ENCODE data around the gene AP2A2.

Gene AP2A2

DNA sequence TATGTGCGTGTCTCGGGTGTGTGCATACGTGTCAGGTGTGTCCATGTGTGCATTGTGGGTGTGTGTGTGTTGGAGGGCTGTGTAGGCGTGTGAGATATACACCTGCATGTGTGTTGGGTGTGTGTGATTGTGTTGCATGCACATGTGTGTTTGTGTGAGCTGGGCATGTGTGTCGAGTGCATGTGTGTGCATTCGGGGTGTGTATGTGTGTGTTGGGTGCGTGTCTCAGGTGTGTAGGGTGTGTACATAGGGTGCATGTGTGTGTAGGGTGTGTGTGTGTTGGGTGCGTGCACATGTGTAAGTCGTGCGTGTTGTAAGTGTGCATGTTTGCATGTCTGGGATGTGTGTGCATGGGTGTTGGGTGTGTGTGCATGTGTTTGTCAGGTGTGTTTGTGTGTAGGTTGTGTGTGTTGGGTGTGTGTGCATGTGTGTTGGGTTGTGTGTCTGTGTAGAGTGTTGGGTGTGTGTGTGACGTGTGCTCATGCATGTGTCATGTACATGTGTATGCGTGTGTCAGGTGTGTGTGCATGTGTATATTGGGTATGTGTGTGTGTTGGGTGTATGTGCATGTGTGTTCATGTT is 106.7 kb downstream of the AP2A2 start:
- DNase-seq, result no peak

DNA sequence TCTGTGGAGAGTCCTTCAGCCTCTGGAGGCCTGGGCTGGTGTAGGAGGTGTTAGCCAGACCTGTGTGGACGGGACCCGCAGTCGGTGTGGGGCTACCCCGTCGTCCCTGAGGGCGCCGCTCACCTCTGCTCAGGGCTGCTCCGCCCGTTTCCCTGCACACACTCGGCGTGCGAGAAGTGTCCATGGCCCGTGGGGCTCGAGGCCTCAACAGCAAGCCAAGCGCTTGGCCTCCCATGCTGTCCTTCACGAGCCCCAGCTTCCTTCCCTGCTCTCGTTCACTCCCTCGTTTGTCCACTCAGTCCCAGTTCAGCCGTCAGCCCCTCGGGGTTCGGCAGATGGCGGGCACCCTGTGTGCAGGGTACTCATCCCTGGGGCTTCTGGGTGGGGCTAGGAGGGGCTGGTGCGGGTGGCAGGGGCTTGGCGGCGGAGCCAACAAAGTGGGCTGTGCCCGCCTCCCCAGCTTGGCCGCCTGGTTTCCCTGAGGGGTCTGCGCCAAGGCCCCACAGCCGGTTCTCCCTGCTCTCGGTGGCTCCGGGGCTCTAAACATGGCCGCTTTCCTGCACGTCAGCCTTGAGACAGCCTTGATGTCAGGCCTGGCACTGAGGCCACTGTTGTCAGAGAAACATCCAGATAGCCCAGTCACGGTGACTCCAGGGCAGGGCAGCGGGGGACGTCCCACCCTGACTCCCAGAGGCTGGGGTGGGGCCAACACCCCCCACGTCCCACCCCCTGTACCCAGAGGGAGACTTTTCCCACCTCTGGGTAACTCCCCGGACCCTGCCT is 107.5 kb downstream of the AP2A2 start:
- DNase-seq, result no peak

DNA sequence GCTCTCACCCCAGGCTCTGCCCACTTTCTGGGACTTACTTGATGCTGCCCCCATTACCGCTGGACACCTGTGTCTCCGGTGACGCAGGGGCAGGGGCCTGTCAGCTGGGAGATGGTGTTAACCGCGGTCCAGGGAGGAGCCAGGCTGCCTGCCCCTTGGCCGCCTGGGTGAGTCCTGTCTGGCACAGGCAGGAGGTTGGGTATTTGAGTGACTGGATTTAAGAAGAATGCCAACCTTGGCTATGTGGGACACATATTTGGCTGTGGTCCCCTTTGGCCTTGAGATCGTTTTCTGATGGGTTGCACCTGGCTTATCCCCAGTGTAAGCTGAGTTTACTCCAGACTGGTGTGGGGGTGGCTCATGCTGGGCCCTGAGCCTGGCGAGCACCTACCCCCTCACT is 108.3 kb downstream of the AP2A2 start:
- no peak for DNase-seq

DNA sequence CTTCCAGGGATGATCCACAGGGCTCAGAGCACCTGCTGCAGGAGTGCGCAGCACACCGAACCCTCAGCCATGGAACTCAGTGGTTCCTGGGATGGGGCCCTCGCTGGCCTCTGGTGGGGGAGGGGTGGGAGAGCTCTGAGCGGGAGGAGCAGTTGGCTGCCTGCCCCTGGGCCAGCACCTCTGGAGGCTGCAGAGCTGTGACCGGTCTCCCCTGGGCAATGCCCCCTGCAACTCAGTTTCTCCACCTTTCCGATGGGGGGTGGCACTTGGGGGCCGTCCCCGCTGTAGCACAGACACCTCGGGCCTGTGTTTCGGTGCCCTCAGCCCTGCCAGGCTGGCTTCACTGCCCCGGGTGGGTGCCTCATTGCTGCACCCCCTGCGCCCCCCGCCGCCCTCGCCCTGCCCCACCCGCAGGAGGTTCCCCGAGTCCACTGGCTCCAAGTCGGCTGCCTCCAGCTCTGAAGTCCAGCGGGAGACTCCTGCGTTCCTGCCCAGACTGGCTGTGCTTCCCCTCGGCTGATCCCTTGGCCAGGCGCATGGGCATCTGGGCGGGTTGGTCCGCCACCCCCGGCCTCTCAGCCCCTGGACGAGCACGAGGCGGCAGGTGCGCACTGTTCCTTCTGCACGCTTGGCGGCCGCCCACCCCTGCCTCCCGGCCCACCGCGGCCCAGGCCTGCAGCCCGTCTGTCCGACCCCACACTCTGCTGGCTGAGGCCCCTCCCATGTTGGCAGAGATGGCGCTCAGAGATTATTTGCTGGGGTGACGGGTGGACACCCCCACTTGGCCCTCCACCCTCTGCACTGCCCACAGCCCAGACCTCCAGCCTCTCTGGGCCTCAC is 109.0 kb downstream of the AP2A2 start:
- DNase-seq, result no peak

DNA sequence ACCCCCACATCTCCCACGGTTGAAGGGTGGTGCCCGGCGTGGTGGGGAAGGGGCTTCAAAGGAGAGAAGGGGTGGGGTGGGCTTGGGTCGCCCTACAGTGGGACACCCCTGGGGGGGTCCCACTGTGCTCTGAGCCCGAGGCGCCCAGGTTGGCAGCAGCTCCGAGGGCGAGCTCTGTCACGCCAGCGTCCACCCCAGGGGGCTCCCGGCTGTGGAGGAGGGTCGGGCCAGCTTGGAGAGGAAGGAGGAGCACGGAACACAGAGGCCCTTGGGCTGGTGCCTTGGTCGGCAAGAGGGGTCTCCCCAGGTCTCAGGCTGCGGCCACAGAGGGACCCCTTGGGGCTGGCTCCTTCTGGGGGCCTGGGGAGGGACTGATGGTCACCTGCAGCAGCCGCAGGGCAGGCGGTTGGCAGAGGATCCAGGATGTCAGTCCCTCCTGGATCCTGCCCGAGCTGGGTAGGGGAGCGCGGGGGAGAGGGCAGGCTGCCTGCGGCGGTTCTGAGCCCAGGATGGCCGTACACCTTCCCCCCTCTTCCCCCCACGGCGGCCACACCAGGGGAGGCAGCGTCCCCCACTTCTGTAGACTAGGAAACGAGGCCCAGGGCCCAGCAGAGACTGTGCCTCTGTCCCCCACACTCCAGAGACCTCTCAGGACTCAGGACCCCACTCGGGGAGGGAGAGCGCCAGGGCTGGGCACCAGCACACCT is 110.1 kb downstream of the AP2A2 start:
- DNase-seq, result no peak

DNA sequence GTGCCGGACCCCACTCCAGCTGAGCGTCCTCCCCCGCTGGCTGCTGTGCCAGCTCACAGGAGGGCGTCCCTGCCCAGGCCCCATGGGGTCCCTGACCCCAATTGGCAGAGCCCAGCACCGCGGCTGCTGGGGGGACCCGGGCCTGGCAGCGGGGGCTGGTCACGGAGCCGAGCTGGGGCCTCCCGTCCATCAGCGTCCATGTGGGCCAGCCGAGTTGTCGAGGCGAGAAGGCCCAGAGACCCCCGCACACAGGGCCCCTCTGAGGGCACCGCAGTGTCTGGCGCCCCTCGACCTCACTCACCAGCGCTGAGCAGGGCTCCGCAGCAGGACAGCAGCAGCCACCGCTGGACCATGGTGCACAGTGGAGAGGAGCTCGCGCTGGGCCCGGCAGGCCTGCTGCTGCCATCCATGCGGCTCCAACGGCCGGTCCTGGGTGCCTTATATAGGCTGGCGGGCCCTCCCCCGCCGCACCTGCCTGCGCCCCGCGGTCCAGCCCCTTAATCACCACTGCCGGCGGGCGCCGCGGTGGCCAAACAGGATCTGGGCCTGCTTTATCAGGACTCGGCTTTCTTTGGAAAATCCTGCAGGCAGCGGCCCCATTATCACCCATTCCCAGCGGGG is 110.7 kb downstream of the AP2A2 start, which contains the start of gene MUC6:
TSS of gene MUC6 (minus strand) at position 416 of the 621 bp plus-strand sequence. CDS start at position 353, 63 bp downstream.
- no peak for DNase-seq

DNA sequence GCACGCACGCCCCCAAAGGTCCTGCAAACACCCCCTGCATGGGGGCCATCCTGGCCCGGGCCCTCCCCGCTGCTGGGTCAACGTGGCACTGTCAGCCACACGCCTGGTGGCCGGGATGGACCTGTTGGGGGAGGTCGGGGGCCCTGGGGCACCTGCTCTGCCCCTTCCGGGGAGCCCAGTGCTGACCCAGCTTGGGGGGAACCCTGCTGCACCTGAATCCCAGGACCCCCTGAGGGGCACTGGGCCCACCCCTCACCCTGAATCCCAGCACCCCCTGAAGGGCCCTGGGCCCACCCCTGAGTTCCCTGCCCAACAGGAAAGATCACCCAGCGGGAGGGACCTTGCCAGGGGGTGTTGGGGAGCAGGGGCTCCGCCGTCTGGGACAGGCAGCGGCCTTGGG is 111.3 kb downstream of the AP2A2 start:
- DNase-seq, result no peak

DNA sequence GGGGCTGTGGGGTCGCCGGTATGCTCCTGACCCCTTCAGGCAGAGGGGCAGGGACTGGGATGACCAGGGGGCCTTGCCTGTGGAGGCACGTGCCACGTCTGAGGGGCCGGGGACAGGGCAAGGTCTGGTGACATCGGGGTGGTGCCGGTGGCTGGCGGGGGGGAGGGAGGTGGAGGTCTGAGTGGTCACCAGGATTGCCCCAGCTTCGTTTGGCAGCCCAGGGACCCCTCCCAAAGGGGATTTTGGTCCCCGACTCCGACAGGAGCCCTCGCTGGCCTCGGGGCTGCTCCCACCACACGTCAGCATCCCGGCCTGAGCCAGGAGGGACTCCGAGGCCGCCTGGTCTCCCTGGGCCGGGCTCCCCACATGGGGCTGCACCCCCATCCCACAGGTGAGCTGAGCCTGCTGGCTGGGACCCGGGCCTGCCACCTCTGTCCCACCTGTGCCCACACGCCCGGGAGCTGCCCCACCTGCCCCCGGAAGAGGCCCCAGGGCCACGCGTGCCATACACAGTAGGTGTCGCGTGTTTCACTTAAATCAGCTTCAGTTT is 111.9 kb downstream of the AP2A2 start:
- DNase-seq, result no peak

DNA sequence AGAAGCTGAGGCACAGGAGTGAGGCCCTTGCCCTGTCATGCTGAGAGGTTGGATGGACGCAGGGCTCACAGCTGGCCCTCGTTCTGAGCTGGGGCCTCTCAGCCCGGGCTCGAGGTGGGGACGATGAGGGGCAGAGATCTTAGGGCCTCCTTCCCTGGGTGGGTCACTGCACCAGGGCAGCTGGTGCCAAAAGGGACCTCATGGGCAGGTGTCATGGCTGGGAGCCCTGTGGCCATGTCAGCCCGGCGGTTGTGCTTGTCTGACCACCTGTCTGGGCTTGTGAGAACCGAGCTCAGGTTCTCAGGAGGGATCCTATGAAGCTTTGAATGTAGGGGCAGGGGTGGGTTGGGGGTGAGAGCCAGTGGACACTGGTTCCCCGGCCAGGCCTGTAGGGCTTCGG is 112.7 kb downstream of the AP2A2 start:
- DNase-seq, result no peak

DNA sequence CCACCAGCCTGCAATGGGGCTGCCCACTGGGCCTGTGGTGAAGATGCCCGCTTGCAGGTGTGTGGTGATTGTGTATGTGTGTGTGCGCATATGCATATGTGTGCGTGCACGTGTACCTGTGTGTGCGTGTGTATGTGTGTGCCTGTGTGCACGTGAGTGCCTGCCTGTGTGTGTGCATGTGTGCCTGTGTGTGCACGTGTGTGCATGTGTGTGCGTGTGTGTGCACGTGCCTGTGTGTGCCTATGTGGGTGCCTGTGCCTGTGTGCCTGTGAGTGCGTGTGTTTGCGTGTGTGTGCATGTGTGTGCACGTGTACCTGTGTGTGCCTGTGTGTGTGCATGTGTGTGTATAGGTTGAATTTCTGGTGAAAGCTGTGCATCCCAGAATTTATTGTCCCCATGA is 113.3 kb downstream of the AP2A2 start:
- DNase-seq, result no peak

DNA sequence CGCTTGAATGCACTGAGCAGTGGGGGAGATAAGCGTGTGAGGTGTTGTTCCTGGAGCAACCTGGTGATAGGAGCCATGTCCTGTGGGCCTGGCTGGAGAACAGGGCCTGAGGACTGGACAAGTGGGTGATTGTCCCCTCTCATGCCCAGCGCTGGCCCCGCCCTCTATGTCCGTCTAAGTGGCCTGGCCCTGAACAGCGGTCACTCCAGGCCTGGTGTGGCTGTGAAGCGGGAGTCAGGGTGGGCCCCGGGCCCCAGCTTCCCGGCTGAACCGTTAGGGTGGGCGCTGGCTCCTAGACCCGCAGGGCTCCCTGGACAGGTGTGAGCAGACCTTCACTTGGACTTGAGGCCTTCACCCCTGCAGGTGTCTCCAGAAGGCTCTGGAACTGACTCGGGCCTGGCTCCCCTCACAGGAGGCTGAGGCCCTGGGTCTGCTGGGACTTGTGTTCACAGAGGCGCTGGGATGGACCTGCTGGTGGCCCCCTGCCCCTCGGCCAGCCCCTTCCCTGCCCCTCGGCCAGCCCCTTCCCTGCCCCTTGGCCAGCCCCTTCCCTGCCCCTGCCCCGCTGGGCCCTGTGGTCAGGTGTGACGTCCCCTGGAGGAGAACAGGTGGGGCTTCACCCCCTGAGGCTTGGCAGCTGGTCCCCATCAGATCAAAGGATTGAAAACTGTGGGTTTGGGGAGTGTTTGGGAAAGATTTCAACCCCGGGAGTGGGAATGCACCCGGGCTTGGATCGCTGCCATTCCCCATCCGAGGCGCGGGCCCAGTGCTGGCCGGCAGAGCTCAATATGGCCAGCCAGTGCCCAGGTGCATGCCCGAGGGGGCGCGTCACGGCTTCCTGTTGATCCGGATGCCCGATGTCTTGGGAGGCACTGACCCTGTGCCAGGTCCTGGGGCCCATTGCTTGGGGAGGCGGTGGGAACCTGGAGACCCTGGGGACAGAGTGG is 114.1 kb downstream of the AP2A2 start:
- DNase-seq, result no peak

DNA sequence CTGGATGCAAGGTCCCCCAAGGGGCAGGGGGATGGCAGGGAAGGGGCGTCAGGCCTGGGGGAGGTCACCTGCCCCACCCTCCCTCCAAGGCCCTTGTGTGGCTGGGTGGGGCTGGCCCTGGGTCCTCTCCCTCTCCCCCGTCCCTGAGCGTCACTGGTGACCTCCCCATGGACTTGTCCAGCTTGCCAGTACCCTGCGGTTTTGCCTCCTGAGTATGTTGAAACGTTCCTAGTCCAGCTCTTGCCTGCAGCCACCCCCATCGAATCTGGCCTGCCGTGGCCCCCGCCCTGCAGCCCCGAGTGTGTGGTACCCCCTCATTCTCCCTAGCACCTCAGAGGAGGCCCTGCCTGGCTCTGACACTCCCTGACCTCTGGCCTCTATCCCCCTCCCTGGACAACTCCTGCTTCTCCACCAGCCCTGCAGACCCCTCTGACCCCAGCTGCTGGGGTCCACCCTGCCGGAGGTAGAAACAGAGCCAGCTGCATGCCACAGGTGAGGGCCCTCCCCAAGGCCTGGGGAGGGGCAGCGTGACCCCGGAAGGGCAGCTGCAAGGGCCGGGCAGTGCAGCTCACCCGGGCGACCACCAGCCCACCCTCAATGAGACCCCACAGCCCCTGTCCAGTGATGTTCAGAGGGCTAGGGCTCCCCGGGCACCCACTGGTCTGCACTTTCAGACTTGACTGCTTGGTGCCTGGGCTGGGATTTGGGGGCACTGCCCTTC is 114.9 kb downstream of the AP2A2 start:
- no peak for DNase-seq

DNA sequence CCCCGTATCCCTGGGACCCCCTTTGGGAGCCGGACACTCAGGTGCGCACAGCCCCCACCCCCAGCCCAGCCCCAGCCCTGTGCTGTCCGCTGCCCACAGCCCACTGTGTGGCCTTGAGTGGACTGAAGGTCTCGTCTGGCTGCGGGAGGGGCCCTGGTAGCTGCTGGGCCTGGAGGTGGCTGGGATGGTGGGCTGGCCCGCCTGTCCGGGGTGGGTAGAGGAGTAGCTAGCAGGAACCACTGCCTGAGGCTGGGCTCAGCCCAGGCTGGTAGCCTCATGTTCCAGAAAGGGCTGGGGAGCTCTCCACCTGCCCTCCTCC is 115.4 kb downstream of the AP2A2 start:
- no peak for DNase-seq

DNA sequence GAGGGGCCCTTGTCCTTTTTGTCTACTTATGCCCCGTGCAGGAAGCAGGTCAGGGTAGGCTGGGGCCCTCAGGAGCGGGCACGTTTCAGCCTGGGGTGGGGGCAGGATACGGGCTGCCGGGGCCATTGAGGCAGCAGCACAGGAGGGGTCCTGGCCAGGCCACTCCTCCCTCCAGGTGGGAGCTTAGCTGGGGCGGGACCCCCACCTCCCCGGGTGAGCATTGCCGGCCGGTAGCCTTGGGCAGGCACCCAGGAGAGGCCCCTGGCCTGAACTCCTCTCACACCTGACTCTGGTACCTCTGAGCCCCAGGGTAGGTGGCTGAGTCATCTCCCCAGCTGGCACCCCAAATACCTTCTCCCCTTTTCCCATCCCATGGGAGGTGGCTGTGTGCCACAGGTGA is 115.8 kb downstream of the AP2A2 start:
- DNase-seq, result no peak

DNA sequence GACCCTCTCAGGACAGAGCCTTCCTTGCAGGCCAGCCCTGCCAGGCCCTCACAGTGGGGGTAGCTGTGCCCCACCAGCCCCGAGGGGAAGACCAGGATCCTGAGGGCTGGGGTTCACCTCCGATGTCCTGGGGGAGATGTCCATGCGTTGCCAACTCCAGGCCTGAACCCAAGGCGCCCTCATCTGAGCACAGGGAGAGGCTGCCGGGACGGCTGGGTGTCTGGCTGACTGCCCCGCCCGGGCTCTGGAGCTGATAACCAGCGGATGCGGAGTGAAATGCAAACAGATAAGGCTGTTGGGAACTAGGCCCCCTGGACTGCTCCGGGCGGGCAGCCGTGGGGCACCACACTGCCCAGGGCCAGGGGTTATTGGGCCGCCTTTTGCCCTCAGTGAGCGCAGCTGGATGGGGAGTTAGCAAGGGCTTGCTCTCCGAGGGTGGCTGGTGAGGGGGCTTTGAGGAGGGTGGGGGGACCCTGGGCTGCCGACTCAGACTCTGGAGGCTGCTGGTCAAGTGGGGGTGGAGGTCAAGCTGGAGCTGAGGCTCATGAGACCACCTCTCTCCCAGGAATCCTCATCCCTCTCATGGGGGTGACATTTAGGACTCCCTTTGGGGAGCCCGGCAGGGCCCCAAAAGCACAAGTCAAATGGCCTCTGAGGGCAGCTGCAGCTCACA is 116.4 kb downstream of the AP2A2 start:
- DNase-seq, result no peak

DNA sequence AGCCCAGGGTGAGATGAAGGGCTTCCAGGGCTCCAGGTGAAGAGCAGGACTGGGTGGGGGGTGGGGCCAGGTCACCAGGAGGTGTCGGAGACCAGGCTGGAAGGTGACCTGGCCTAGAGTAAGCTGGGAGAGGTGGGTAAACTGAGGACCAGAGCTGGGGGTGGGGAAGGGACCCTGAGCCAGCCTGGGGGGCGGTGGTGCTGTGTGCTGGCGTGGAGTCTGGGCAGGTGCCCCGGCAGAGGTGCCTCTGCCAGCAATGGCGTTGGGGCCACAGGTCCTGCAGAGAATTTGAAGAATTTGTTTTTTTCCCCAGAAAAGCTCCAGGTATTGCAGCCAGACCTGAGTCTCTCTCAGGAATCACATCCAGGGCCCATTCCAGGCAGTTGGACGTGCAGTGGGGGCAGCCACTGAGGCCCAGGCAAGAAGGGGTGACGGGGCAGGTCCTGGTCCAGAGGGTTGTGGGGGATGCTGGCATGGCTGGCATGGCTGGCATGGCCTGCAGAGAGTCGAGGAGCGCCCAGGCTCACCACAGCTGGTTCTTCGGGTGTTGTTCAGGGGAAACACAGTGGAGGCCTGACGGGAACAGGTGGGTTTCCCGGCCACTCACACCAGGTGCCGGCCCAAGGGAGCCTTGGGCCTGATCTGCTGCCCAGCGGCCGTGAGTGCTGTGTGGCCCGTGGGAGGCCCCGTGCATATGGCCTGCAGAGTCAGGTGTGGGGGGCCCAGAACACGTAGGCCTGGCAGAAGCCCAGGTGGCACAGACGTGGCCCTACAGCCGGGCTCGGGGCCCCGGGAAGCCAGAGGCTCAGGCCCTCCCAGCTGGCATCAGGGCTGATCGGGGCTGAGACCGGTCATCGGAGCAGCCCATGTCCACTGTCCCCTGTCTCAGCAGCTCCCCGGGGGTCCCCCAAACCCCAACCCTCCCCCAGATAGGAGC is 117.2 kb downstream of the AP2A2 start:
- no peak for DNase-seq

DNA sequence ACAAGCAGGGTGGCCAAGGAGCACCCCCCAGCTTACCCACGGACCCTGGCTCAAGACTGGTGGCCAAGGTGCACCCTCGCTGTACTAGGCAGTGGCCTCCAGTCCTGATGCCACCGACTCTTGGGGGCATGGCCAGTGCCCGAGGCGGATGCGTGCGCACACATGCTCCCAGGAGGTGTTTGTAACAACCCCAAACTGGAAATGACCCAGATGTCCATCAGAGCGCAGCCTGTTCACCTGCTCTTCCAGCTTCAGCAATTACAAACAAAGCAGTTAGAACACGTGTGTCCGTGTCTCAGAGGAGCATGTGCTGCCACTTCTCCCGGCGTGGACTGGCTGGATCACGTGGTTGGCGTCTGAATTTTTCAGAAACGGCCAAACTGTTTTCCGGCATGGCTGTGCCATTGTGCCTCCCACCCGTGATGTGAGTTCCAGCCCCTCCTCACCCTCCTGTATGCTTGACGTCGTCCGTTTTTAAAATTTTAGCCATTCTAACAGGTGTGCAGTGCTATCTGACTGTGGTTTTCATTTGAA is 118.0 kb downstream of the AP2A2 start:
- DNase-seq, result no peak

DNA sequence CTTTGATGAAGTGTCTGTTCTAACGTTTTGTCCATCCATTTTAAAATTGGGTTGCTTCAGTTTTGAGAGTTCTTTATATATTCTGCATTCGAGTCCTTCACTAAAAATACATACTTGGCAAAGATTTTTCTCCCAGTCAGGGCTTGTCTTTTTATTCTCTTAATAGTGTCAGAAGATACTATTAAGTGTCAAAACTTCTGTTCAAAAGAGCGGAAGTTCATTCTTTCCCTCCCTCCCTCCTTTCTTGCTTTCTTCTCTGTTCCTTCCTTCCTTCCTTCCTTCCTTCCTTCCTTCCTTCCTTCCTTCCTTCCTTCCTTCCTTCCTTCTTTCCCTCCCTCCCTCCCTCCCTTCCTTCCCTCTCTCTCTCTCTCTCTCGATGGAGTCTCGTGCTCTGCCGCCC is 118.5 kb downstream of the AP2A2 start:
- no peak for DNase-seq

All from fibroblast of skin of right biceps (primary cell).